Tibial nerve (tissue), 4 donors: Measurements from ENCODE around the gene LMBR1L. TPM values are rescaled to one million over a fixed set of nuclear protein-coding genes. Genes with fewer than 3 reads are reported as not detected.

Experiments used
- DNase-seq, 2 donors: peaks; one replicate each; pipeline ENCODE4 v3.0.0-alpha.2; 2019; ENCODE audit warnings: low spot score in 2 of 2
- H3K27ac ChIP-seq, 4 donors: fragments of 200-600 bp; sonication (generic) in 3 of 4; one replicate each; pipeline ENCODE4 v1.5.1; 2017 to 2019; ENCODE audit warnings: mild to moderate bottlenecking in 1 of 4
- H3K27me3 ChIP-seq, 2 donors: fragments of 200-600 bp; sonication (generic) in 1 of 2; one replicate each; pipeline versions ENCODE4 v1.5.1 to v1.6.0; 2017 to 2019
- H3K36me3 ChIP-seq, 3 donors: fragments of 200-600 bp; sonication (generic); one replicate each; pipeline ENCODE4 v1.5.1; 2018 to 2019
- H3K4me1 ChIP-seq, 4 donors: fragments of 200-600 bp; sonication (generic) in 3 of 4; one replicate each; pipeline ENCODE4 v1.5.1; 2017 to 2019
- H3K4me3 ChIP-seq, 4 donors: fragments of 200-600 bp; sonication (generic) in 3 of 4; one replicate each; pipeline ENCODE4 v1.5.1; 2017 to 2019; ENCODE audit warnings: mild to moderate bottlenecking in 1 of 4, moderate library complexity in 1 of 4
- H3K9me3 ChIP-seq, 4 donors: fragments of 200-600 bp; sonication (generic) in 3 of 4; one replicate each; pipeline ENCODE4 v1.5.1; 2017 to 2019
- EP300 ChIP-seq, 2 donors: sonication (generic); formaldehyde crosslinking; IDR thresholded peaks; one replicate each; pipeline ENCODE4 v1.6.1; 2017; ENCODE audit warnings: antibody characterized with exemption in 2 of 2, mild to moderate bottlenecking in 1 of 2
- POLR2A ChIP-seq, 2 donors: fragments of 450-650 bp; IDR thresholded peaks; one replicate each; pipeline ENCODE4 v1.6.1; 2017; ENCODE audit warnings: antibody characterized with exemption in 2 of 2, mild to moderate bottlenecking in 2 of 2, moderate library complexity in 2 of 2
- WGBS, 2 donors: methylation state at CpG; one replicate each; pipeline ENCODE4 v1.1.5; 2018; 5-methylcytosine and 5-hydroxymethylcytosine counted together
- total RNA-seq, 4 donors: library from RNA; depleted of rRNA; stranded (reverse); fragments of >200 nt; gene quantifications; one replicate each; pipeline ENCODE4 v1.1.0, GENCODE V29; 2016
- TF ChIP-seq, protein P1 (sequence below), 5 experiments: fragments of 200-600 bp in 3 of 5; fragments of 450-650 bp in 2 of 5; sonication (generic) in 3 of 5; IDR thresholded peaks; one replicate each; pipeline ENCODE4 v1.5.1; 2016 to 2019; ENCODE audit warnings: antibody characterized with exemption in 5 of 5, mild to moderate bottlenecking in 3 of 5, moderate library complexity in 2 of 5

The LMBR1L gene
- total RNA-seq, 4 donors from 2014 or later = 50.3 to 97.5 (median 73.0) TPM

DNA sequence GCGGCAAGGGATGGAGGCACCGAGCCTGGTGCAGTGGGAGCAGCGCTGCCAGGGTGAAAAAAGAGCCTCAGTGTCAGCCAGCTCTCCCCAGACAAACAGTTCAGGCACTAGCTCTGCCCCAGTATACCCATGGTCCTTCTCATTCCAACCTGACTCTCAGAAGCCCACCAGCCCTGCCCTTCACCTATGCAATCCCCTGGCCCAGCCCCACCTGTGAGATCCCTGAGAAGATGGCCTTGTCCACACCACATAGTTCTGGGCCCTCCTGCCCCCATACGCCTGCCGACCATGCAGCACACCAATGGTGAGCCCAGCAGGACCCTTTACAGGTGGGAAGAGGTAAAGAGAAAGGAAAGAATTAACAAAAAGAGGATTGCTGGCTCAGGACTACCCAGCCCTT is 56.6 kb downstream of the LMBR1L start:
- WGBS, 2 donors = 93% methylated on average over 5 of the region's 5 CpGs
- Histone ChIP-seq H3K36me3 (peaks cover 6 to 57% (median 43%) of the 10 kb centered on the region in 3 donors), H3K27me3 (no peaks in the 10 kb centered on the region), H3K27ac (no peak overlapping the region), H3K4me3 (no peak overlapping the region), H3K9me3 (no peaks in the 10 kb centered on the region), H3K4me1 (peaks cover 0 to 42% (median 37%) of the 10 kb centered on the region in 4 donors)
- TF ChIP-seq, protein P1, sequence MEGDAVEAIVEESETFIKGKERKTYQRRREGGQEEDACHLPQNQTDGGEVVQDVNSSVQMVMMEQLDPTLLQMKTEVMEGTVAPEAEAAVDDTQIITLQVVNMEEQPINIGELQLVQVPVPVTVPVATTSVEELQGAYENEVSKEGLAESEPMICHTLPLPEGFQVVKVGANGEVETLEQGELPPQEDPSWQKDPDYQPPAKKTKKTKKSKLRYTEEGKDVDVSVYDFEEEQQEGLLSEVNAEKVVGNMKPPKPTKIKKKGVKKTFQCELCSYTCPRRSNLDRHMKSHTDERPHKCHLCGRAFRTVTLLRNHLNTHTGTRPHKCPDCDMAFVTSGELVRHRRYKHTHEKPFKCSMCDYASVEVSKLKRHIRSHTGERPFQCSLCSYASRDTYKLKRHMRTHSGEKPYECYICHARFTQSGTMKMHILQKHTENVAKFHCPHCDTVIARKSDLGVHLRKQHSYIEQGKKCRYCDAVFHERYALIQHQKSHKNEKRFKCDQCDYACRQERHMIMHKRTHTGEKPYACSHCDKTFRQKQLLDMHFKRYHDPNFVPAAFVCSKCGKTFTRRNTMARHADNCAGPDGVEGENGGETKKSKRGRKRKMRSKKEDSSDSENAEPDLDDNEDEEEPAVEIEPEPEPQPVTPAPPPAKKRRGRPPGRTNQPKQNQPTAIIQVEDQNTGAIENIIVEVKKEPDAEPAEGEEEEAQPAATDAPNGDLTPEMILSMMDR (IDR thresholded peaks at IDR 0.05) = no peak
- TF ChIP-seq EP300 (IDR thresholded peaks at IDR 0.05) = no peak
- no peak for TF ChIP-seq POLR2A (IDR thresholded peaks at IDR 0.05)
- DNase-seq = no peak

DNA sequence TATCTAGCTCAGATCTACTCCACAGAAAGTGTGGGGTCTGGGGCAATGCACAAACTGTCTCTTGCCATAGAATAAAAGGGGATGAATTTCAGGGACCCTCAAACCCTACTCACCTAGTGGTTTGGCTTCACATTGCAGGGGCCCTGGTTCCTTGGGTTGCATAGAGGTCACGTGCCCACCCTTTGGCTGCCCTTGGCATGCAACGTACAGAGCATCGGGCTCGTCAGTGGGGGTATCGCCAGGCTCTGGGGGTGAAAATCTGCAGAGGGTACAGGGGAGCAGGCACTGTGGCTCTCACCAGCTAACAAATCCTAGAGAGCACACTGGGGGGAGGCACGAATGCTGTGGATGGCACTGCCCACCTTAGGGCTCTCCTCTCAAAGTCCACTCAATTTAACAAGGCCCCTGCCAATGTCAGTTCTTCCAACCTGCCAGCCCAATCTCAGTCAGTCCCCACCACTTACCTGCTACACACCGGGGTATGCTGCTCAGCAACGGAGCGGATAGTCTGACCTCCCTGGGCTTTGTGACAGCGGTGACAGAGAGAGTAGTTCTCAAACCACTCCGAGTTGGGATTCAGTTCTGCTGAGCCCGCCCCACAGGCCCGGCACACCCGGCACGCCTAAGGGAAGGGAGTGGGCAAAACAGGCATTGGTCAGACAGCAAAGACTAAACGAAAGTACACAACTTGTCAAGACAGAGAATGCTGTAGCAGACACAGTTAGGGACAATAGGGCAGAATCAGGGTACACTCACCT is 58.0 kb downstream of the LMBR1L start:
- no peak for DNase-seq
- WGBS, 2 donors = 76 to 80% methylated on average over 15 to 16 of the region's 16 CpGs

DNA sequence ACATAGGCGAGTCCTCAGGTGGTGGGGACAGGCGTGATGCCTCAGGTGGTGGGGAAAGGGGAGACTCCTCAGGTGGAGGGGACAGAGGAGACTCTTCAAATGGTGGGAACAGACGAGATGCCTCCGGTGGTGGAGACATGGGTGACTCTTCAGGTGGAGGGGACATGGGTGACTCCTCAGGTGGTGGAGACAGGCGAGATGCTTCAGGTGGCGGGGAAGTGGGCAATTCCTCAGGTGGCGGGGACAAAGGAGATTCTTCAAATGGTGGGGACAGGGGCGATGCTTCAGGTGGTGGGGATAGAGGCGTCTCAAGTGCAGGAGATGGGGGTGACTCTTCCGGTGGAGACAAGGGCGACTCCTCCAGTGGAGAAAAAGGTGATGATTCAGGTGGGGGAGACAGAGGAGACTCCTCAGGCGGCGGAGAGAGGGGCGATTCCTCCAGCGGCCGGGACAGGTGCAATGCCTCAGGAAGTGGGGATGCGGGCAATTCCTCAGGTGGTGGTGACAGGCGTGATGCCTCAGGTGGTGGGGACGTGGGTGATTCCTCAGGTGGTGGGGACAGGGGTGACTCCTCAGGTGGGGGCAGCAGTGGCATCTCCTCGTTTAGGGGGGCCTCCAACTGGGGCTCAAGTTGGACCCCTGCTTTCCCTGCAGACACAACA is 58.7 kb downstream of the LMBR1L start:
- Histone ChIP-seq H3K4me1 (peaks cover 0 to 20% (median 18%) of the 10 kb centered on the region in 4 donors), H3K9me3 (no peaks in the 10 kb centered on the region), H3K36me3 (peaks cover 6 to 79% (median 64%) of the 10 kb centered on the region in 3 donors), H3K27me3 (no peaks in the 10 kb centered on the region), H3K4me3 (no peak overlapping the region), H3K27ac (no peak overlapping the region)
- DNase-seq = no peak
- TF ChIP-seq POLR2A (IDR thresholded peaks at IDR 0.05) = no peak
- TF ChIP-seq, protein P1 (IDR thresholded peaks at IDR 0.05) = no peak
- no peak for TF ChIP-seq EP300 (IDR thresholded peaks at IDR 0.05)
- WGBS, 2 donors = 87 to 89% methylated on average over 20 of the region's 20 CpGs

More for the DNA sequence above, 58.0 kb downstream of the LMBR1L start:
- Histone ChIP-seq H3K9me3 (no peaks in the 10 kb centered on the region), H3K36me3 (peaks cover 6 to 72% (median 57%) of the 10 kb centered on the region in 3 donors), H3K4me3 (no peak overlapping the region), H3K27me3 (no peaks in the 10 kb centered on the region), H3K27ac (no peak overlapping the region), H3K4me1 (peaks cover 0 to 28% (median 26%) of the 10 kb centered on the region in 4 donors)
- TF ChIP-seq EP300 (IDR thresholded peaks at IDR 0.05) (no peak), POLR2A (IDR thresholded peaks at IDR 0.05) (no peak)
- TF ChIP-seq, protein P1 (IDR thresholded peaks at IDR 0.05) = no peak

DNA sequence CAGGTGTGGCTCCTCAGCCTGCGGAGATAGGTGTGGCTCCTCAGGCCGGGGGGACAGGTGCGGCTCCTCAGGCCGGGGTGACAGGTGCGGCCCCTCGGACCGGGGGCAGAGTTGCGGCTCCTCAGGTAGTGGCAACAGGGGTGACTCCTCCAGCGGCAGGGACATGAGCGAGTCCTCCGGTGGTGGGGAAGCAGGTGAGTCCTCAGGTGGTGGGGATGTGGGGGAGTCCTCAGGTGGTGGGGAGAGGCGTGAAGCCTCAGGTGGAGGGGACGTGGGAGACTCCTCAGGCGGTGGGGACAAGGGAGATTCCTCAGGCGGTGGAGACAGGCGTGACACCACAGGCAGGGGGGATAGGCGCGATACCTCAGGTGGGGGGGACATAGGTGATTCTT is 59.3 kb downstream of the LMBR1L start:
- WGBS, 2 donors = 92 to 95% methylated on average over 18 of the region's 18 CpGs
- Histone ChIP-seq H3K4me1 (peaks cover 0 to 15% (median 13%) of the 10 kb centered on the region in 4 donors), H3K27ac (no peak overlapping the region), H3K36me3 (peaks cover 6 to 84% (median 68%) of the 10 kb centered on the region in 3 donors), H3K9me3 (no peaks in the 10 kb centered on the region), H3K27me3 (no peaks in the 10 kb centered on the region), H3K4me3 (no peak overlapping the region)
- TF ChIP-seq POLR2A (IDR thresholded peaks at IDR 0.05) (no peak), EP300 (IDR thresholded peaks at IDR 0.05) (no peak)
- TF ChIP-seq, protein P1 (IDR thresholded peaks at IDR 0.05) = no peak
- DNase-seq = no peak
